OCI-LY7 (cell line): ENCODE measurements around the gene USP28.
"Not testable (repeated sequence)": the region's sequence is repeated elsewhere in the genome, so short reads cannot be mapped to it uniquely, and the experiment has no call there.

Experiments used
- EZH2phosphoT487 ChIP-seq: fragments of 200-600 bp; sonication (generic); IDR thresholded peaks from 2 replicates; pipeline ENCODE4 v1.6.1; 2018; ENCODE audit warnings: low read depth, borderline replicate concordance, mild to moderate bottlenecking, mixed run types, antibody characterized with exemption, low read length, moderate library complexity, mixed read lengths
- TF ChIP-seq, protein P1 (sequence below): fragments of 200-600 bp; sonication (generic); conservative IDR thresholded peaks from 2 replicates; pipeline ENCODE4 v1.5.1; 2014; ENCODE audit warnings: mild to moderate bottlenecking, antibody characterized with exemption, low read length, moderate library complexity, mixed read lengths

DNA sequence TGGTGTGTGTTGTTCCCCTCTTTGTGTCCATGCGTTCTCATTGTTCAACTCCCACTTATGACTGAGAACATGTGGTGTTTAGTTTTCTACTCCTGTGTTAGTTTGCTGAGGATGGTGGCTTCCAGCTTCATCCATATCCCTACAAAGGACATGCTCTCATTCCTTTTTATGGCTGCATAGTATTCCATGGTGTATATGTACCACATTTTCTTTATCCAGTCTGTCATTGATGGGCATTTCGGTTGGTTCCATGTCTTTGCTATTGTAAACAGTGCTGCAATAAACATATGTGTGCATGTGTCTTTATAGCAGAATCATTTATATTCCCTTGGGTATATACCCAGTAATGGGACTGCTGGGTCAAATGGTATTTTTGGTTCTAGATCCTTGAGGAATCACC lies 112.3 kb downstream of the USP28 start:
- TF ChIP-seq, protein P1, sequence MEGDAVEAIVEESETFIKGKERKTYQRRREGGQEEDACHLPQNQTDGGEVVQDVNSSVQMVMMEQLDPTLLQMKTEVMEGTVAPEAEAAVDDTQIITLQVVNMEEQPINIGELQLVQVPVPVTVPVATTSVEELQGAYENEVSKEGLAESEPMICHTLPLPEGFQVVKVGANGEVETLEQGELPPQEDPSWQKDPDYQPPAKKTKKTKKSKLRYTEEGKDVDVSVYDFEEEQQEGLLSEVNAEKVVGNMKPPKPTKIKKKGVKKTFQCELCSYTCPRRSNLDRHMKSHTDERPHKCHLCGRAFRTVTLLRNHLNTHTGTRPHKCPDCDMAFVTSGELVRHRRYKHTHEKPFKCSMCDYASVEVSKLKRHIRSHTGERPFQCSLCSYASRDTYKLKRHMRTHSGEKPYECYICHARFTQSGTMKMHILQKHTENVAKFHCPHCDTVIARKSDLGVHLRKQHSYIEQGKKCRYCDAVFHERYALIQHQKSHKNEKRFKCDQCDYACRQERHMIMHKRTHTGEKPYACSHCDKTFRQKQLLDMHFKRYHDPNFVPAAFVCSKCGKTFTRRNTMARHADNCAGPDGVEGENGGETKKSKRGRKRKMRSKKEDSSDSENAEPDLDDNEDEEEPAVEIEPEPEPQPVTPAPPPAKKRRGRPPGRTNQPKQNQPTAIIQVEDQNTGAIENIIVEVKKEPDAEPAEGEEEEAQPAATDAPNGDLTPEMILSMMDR, result not testable (repeated sequence)
- TF ChIP-seq EZH2phosphoT487, result not testable (repeated sequence)
